Renal cortex interstitium (tissue), 11 donors: ENCODE results near the gene PPME1. TPM values are rescaled to one million over a fixed set of nuclear protein-coding genes. Genes with fewer than 3 reads are reported as not detected.

Experiments
- DNase-seq, 11 donors: peaks; one replicate each; pipeline ENCODE4 v3.0.0-alpha.2; 2013; ENCODE audit warnings: low read depth in 9 of 11, low spot score in 4 of 11; ENCODE audit errors: extremely low read depth in 1 of 11
- polyA plus RNA-seq, 3 donors: library from polyadenylated mRNA; unstranded; fragments of 120-200 nt; gene quantifications; one replicate each; pipeline ENCODE4 v1.2.1, GENCODE V29; 2013; ENCODE audit not compliant: insufficient read length in 3 of 3

Gene PPME1
- polyA plus RNA-seq, 3 donors = 38.3 to 41.5 (median 40.9) TPM

DNA sequence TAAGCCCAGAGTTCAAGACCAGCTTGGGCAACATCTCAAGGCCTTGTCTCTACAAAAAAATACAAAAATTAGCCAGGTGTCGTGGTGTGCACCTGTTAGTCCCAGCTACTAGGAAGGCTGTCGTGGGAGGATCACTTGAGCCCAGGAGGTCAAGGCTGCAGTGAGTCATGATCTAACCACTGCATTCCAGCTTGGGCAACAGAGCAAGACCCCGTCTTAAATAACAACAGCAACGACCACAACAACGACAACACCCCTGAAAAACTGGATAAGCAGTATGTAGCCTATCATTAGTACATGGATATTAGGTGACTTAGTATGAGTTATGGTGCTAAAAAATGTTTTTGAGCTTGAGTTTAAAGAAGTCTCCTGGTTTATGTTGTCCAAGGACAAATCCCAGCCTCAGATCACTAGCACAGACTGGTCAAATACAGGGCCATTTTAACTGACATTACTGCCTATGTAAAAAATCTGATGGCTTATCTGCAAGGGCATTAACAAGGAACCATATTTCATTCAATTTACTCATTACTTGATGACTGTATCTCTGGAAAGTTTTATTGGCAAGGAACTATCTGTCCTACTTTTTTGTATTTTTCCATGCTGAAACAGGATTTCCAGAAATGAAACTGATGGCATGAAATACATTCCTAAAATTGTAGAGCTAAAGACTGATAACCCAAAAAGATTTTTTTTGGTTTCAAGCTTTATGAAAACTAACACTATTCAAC, 23.7 kb upstream of the PPME1 start:
- DNase-seq = no peak

- no peak for DNase-seq
Measured at GRCh38 chr11:74153224-74153623, 17.9 kb upstream of the PPME1 start.

- no peak for DNase-seq
Measured at GRCh38 chr11:74154620-74155281, 16.3 kb upstream of the PPME1 start.

DNA sequence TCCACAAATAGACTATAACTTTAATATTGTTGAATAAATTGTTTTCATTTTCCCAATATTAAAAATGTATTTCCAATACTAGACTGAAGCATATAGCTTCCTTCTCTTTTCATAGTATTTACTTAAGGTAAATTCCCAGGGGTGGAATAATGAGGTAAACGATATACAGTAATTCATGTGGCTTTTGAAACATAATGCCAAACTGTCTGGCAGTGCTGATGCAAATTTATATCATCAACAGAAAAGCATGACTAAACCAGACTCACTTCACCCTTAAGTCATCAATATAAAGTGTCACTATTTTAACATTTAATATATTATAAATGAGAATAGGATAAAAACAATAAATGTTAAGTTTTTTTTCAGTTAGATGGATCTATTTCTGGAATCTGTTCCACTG, 13.9 kb upstream of the PPME1 start:
- no peak for DNase-seq

DNA sequence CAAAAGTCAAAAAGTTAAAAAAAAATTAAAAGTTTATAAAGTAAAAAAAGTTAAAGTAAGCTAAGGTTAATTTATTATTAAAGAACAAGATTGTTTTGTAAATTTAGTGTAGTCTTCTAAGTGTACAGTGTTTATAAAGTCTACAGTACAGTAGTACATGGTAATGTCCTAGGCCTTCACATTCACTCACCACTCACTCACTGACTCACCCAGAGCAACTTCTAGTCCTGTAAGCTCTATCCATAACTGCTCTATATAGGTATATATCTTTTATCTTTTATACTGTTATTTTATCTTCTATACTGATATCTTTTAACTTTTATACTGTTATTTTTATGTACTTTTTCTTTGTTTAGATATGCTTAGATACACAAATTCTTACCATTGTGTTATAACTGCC, 11.4 kb upstream of the PPME1 start:
- DNase-seq = no peak

DNA sequence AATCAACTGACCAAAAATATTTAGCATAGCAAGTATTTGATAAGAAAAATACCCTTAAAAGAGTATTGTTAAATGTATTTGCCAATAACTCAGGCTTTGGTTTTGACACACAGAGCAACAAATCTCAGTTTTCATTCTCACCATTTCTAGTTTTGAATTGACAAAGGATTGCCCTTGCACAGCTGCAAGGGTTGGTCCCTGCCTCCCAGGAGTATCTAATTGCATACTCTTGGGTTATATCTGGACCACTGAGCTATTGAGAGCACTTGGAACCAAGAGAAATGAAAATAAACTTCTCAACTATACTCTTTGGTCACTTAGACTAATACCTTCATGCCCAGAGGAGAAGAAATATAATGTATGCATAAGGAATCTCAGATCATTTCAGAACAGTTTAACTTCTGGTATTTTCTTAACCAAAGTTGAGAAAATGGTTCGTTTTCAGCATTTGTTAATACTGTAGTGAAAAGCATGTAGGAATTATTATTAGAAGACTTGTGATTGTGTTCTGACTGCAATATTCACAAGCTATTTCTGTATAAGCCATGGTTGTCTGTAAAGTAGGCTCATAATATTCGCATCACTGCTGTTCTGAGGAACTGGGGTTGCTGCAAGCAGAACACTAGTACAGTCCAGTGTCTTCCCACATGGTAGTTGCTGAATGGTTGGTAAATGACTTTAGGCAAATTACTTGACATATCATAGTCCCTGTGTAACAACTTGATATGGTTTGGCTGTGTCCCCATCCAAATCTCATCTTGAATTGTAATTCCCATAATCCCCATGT, 8.2 kb upstream of the PPME1 start:
- no peak for DNase-seq

- DNase-seq = no peak
Measured at GRCh38 chr11:74168838-74169237, 2.3 kb upstream of the PPME1 start.

DNA sequence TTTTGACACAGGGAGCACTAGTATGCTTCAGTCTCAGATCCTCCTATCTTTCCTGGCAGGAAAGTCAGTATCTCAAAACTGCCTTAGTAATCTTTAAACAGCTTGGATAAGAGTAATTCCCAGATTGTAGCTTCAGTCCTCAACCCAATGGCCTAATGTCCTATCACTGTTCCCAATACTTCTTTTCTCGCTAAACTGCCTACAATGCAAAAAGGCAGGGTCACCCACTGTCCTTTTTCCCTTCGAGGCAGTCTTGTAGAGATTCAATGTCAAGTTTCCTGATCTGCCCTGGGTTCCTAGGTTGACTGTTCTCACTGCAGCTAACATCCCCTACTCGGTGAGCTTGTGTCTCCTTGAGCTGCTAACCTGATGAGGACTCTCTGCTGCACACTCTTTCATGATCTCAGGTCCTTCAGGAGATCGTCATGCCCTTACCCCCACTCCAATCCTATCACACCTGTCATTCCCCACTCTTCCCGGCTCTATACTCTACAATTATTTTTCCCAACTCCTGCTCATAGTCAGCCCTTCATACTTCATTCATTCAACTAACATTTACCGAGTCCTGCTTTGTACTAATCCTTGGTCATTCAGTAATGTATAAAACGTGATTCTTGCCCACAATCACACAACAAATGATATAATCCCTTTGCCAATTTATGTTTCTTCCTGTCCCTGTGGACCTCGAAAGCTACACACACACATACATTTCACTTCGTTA, 1.2 kb upstream of the PPME1 start:
- peak in 1 of 11 donors; percentile 0 for DNase-seq

- DNase-seq = no peak
Measured at GRCh38 chr11:74171630-74171968, 510 bp downstream of the PPME1 start.

- DNase-seq = peak in 1 of 11 donors; percentile 0
Measured at GRCh38 chr11:74171997-74172396, 908 bp downstream of the PPME1 start.

DNA sequence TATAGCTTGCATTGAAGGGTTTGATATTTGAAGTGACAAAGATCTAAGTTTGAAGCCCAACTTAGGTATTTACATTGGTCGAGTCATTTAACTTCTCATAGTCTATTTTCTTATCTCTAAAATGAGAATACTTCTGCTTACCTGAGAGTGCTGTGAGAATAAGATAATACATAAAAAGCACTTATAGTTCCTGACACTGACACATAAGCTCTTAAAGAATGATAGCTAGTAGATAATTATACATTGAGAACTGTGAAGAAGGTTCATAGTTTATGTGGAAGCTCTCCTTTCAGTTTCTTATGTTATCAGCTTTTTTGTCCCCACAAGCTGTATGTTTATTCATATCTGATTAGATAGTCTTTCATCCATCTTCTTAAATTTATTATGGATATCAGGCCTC, 4.8 kb downstream of the PPME1 start:
- no peak for DNase-seq

GRCh38 chr11:74179234-74180052, 8.4 kb downstream of the PPME1 start:
- no peak for DNase-seq

- DNase-seq = no peak
Measured at GRCh38 chr11:74182635-74183034, 11.5 kb downstream of the PPME1 start.

- DNase-seq = no peak
Measured at GRCh38 chr11:74185285-74185684, 14.2 kb downstream of the PPME1 start.

- DNase-seq = no peak
Measured at GRCh38 chr11:74185695-74186094, 14.6 kb downstream of the PPME1 start.

DNA sequence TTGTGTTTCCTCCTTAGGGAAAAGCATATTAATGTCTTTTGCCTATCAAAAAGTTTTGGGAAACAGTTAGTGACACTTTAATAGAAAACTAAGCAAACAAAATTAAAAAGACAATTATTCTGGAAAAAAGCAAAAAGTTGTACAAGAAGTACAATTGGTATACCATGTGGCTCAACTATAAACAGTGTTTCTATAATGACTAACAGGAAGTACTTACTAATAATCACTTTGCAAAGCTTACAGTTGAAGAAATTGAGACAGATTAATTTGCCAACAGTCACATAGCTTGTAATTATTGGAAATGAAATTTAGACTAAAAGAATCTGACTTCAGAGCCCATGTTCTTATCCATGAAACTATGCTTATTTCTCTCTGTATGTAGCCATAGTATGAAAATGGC, 24.7 kb downstream of the PPME1 start:
- no peak for DNase-seq

- DNase-seq = no peak
Measured at GRCh38 chr11:74196781-74197486, 25.8 kb downstream of the PPME1 start.

GRCh38 chr11:74203966-74204365, 32.9 kb downstream of the PPME1 start:
- no peak for DNase-seq
